HEK293 (cell line): ENCODE results near the gene ZNF446.

Experiments used
- GLI4 ChIP-seq: fragments of 450-650 bp; formaldehyde crosslinking; IDR thresholded peaks from 2 replicates; pipeline ENCODE4 v1.5.1; 2016; ENCODE audit warnings: missing biosample characterization, missing genetic modification characterization
- KLF8 ChIP-seq: fragments of 450-650 bp; formaldehyde crosslinking; IDR thresholded peaks from 2 replicates; pipeline ENCODE4 v1.5.1; 2016; ENCODE audit warnings: missing biosample characterization, missing genetic modification characterization
- ZBTB6 ChIP-seq: fragments of 450-650 bp; formaldehyde crosslinking; IDR thresholded peaks from 2 replicates; pipeline ENCODE4 v1.5.1; 2017; ENCODE audit warnings: missing biosample characterization, missing genetic modification characterization
- ZFP3 ChIP-seq: fragments of 450-650 bp; formaldehyde crosslinking; IDR thresholded peaks from 2 replicates; pipeline ENCODE4 v1.5.1; 2016; ENCODE audit warnings: low read depth, missing biosample characterization, missing genetic modification characterization
- ZNF768 ChIP-seq: fragments of 450-650 bp; formaldehyde crosslinking; IDR thresholded peaks from 2 replicates; pipeline ENCODE4 v1.5.1; 2018; ENCODE audit warnings: missing biosample characterization, mild to moderate bottlenecking, missing genetic modification characterization
- TF ChIP-seq, protein P1 (sequence below): fragments of 450-650 bp; formaldehyde crosslinking; IDR thresholded peaks from 2 replicates; pipeline ENCODE4 v1.5.1; 2016; ENCODE audit warnings: missing biosample characterization, missing genetic modification characterization
- TF ChIP-seq, protein P2 (sequence below): fragments of 450-650 bp; formaldehyde crosslinking; IDR thresholded peaks from 2 replicates; pipeline ENCODE4 v1.5.1; 2016; ENCODE audit warnings: missing biosample characterization, missing genetic modification characterization

GRCh38 chr19:58476498-58477015 lies 405 bp downstream of the ZNF446 start:
- TF ChIP-seq, protein P1, sequence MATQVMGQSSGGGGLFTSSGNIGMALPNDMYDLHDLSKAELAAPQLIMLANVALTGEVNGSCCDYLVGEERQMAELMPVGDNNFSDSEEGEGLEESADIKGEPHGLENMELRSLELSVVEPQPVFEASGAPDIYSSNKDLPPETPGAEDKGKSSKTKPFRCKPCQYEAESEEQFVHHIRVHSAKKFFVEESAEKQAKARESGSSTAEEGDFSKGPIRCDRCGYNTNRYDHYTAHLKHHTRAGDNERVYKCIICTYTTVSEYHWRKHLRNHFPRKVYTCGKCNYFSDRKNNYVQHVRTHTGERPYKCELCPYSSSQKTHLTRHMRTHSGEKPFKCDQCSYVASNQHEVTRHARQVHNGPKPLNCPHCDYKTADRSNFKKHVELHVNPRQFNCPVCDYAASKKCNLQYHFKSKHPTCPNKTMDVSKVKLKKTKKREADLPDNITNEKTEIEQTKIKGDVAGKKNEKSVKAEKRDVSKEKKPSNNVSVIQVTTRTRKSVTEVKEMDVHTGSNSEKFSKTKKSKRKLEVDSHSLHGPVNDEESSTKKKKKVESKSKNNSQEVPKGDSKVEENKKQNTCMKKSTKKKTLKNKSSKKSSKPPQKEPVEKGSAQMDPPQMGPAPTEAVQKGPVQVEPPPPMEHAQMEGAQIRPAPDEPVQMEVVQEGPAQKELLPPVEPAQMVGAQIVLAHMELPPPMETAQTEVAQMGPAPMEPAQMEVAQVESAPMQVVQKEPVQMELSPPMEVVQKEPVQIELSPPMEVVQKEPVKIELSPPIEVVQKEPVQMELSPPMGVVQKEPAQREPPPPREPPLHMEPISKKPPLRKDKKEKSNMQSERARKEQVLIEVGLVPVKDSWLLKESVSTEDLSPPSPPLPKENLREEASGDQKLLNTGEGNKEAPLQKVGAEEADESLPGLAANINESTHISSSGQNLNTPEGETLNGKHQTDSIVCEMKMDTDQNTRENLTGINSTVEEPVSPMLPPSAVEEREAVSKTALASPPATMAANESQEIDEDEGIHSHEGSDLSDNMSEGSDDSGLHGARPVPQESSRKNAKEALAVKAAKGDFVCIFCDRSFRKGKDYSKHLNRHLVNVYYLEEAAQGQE (tag by site-specific recombination) = no peak
- TF ChIP-seq ZBTB6 (tag by site-specific recombination) (no peak), ZFP3 (no peak), GLI4 (no peak), KLF8 (tag by site-specific recombination) (no peak), ZNF768 (tag by site-specific recombination) (no peak)
- TF ChIP-seq, protein P2, sequence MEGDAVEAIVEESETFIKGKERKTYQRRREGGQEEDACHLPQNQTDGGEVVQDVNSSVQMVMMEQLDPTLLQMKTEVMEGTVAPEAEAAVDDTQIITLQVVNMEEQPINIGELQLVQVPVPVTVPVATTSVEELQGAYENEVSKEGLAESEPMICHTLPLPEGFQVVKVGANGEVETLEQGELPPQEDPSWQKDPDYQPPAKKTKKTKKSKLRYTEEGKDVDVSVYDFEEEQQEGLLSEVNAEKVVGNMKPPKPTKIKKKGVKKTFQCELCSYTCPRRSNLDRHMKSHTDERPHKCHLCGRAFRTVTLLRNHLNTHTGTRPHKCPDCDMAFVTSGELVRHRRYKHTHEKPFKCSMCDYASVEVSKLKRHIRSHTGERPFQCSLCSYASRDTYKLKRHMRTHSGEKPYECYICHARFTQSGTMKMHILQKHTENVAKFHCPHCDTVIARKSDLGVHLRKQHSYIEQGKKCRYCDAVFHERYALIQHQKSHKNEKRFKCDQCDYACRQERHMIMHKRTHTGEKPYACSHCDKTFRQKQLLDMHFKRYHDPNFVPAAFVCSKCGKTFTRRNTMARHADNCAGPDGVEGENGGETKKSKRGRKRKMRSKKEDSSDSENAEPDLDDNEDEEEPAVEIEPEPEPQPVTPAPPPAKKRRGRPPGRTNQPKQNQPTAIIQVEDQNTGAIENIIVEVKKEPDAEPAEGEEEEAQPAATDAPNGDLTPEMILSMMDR (tag by site-specific recombination) = no peak
